NCI-H2227 treated with DMSO at 0.1 percent for 48 hours (cell line): ENCODE results near the gene SRM.
A peak's percentile ranks its signal among the peaks of the same experiment; 100 is the strongest.

Experiments
- DNase-seq: peaks from one replicate; lab custom pipeline; 2025; lab: John Stamatoyannopoulos, UW

The SRM gene

GRCh38 chr1:11013160-11013531, 46.7 kb downstream of the SRM start:
- DNase-seq = no peak

GRCh38 chr1:11012260-11013159, 47.3 kb downstream of the SRM start, which contains the start of gene TARDBP:
Gene TARDBP, plus strand, starts transcription at chr1:11012654. Its CDS starts 1,074 bp downstream, at chr1:11013728.
- peak; percentile 91 for DNase-seq
